Measurements from ENCODE around the gene MED13.
"Not testable (repeated sequence)": the region's sequence is repeated elsewhere in the genome, so short reads cannot be mapped to it uniquely, and the experiment has no call there.

Gene MED13

DNA sequence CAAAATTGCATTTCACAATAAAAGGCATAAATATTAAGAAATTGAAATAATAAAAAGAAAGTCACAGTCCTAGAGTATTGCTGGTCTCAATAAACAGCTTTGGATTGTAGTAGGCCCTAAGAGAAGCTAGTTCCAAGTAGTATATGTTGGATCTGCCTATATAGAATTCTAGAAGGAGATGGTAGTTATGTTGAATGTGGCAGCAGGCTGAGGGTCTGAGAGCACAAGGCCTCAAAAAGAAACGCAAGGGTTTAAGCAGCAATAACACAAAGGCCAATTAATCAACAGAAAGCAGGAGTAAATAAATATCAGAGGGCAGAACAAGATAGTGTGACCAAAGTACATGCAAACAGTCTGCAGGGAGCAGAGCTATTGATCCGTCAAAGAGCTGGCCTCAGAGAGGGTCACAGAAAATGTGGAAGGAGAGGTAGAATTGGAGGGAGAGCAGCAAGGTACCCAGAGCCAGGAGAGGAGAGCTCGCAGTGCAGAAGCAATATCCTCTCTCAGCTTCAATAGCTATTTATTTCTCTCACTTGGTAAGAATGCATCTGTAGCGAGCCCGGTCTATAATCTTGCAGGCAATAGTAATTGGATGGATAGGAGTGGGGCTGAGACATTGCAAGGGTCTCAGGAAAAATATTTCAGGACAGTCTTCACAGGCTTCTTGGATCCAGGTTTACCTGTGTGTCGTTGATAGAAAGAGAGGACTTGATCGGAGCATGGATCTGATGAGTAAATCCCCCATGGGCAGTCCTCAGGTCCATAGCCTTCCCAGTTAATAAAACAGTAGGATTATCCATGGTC is 25.1 kb upstream of the MED13 start:
- no peak for DNase-seq

DNA sequence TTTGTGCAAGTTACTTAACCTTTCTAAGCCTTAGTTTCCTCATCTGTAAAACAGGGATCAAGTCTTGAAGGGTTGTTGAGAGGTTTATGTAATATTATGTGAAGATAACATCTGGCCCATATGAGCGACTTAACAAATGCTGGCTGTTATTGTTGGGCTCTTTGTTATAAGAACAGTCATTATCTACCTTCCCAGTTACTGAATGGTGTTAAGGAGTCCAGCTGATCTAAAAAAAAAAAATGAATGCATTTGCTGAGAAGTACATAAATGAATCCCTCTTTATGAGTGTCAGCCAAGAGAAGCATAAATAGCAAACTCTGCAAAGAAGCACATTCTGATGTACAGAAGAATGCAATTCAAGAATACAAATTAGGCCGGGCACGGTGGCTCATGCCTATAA is 24.3 kb upstream of the MED13 start:
- DNase-seq: no peak

DNA sequence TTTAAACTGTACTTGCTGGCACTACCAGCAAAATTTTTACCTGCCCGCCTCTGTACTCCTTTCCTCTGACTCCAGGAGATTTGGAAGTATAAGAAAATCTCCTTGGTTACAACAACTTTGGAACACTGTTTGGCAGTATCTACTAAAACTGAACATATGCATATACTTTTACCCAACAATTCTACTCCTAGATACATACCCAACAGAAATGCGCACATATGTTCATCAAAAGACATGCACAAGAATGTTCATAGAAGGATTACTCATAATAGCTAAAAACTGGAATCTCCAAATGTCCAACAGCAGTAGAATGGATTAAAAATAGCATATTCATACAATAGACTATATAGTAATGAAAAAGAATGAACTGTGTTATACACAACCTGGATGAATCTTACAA is 21.7 kb upstream of the MED13 start:
- DNase-seq: no peak

DNA sequence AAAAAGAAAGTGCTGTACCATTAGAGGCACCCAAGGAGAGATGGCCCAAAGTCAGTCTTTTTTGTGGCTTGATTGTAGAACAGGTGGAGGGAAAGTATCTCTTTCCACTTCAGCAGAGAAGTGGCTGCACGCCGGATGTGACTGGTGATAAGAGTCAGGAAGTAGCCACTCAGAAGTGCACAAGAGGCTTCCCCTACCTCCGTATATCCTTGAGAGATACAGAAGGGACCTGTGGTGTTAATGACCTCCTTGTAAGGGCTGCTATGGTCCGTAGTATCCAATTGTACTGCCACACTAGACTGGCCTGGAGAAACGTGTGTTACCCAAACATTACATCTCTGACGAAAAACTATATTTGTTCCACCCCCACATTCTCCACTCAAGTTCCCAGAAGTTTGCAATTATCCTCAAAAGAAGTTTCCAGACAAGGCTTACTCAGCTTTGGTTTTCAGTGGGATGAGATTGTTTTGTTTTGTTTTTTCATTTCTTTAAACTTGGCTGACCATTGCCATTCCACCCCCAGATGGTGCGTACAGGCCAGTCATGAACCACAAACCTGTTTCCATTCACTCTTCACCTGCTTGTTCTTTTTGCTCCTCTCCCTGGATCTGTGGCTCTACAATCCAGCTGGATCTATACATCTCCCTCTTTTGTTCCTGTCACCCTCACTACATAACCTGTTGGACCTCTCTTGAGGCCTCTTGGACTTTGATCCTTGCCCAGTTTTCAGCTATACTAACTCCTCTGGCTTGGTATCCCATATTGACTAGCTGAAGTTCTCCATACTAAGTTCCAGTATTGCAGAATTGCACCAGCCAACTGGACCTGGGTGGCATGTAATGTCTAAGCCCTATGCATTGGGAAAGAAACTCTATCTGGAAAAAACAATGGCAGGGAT is 20.7 kb upstream of the MED13 start:
- DNase-seq: no peak

DNA sequence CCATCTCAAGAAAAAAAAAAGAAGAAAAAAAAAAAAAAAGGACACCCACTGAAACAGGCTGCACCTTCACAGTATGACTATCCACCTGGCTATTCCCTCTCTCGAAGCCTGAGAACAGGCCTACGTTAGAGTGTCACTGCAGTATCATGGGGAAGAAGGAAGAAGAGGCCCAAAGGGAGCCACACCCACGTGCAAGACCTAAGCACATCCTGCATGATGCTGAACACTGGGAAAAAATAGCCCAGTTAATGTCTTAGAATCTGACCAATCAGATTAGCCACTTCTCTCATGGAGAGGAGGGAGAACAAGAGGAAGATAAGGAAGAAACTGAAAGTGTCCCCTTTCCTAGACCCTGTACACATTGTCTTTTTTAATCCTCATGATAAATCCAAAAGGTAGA is 19.5 kb upstream of the MED13 start:
- no peak for DNase-seq

DNA sequence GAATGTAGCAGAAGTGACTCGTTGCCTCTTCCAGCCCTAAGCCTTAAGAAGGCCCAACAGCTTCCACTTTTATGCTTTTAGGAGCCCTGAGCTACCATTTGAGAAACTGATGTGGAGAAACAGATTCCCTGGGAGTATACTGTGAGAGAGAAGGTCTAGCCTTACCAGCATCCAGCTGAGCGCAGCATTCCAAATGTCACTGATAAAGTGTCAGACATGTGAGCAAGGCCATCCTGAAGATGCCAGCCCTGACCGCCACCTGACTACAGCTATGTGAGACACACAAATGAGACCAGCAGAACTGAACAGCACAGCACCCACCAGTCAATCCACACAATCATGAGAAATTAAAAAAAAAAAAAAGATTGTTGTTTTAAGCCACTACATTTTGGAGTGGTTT is 18.6 kb upstream of the MED13 start:
- DNase-seq: no peak

DNA sequence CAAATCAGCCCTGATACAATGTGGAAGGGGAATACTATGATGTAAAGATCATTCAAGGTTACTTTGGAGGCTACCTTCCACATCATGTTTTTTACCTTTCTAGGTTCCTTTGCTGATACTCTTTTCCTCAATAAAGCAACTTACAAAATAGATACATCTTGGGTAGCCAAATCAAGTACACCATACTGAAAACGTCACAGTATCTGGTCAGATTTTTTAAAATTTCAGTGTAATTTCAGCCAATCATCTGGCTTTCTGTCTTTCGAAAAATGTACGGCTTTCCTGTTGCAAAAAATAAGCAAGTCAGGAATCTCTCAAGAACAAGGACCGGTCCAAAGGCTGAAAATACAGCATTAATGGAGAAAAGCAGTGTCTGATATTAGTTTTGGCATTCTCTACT is 15.6 kb upstream of the MED13 start:
- DNase-seq: no peak

DNA sequence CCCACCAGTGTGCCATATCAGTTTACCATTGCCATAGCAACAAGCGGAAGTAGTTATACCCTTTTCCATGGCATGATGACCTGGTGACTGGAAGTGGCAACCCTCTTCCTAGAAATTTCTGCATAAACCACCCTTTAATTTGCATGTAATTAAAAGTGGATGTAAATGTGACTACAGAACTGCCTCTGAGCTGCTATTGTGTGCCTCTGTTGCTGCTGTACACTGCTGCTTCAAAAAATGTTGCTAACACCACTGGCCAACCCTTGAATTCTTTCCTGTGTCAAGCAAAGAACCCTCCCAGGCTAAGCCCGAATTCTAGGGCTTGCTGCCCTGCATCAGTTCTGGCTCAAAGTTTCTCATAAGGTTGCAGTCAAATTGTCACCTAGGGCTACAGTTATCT is 12.9 kb upstream of the MED13 start:
- no peak for DNase-seq

DNA sequence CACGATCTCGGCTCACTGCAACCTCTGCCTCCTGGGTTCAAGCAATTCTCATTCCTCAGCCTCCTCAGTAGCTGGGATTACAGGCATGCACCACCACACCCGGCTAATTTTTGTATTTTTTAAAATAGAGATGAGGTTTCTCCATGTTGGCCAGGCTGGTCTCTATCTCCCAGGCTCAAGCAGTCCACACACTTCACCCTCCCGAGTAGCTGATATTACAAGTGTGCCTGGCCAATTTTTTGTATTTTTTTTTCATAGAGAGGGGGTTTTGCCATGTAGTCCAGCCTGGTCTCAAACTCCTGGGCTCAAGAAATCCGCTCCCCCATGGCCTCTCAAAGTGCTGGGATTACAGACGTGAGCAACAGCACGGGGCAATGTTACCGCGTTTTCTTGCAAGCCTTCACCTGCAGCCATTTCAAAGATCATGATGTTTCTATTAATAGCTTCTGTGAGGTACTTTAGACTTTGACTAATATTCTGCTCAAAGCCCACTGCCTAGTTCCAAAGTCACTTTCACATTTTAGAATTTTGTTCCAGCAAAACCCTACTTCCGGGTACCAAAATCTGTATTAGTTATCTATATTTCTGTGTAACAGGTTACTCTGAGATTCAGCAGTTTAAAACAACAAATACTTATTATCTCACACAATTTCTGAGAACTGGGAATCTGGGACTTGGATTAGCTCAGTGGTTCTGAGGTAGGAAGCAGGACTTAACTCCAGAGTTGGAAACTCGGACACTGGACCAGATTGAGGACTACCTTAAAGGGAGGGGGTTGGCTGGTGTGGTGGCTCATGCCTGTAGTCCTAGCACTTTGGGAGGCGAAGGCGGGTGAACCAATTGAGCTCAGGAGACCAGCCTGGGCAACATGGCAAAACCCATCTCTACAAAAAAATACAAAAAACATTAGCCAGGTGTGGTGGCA is 12.0 kb upstream of the MED13 start:
- DNase-seq: no peak

DNA sequence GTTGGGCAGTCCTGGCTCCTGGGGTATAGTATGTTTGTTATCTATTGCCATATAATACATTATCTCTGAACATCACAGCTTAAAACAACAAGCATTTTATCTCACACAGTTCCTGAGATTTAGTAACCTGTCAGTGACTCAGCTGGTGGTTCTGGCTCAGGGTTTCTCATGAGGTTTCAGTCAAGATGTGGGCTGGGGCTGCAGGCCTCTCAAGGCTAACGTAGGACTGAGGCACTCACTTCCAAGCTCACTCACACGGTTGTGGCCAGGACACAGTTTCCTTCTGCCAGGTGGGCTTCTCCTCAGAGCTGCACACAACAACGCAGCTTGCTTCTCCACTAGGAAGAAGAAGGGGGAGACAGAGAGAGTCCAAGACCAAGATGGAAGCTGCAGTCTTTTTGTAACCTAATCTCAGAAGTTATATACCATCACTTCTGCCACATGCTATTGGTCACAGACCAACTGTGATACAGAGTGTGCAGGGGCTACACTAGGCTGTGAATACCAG is 10.3 kb upstream of the MED13 start:
- no peak for DNase-seq

DNA sequence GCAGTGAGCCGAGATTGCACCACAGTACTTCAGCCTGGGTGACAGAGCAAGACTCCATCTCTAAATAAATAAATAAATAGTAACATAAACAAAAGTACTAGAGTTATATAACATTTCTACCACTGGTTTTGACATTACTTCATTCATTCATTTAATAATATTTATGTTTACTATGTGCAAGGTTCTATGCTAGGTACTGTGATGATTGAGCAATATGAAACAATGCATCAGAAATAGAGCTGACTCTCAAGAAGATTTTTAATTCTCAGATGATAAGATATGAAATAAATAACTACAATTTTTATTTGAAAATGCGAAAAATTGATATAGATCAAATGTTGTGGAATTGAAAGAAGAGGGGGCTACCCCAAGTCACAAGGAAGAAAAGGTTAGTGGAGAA is 8.9 kb upstream of the MED13 start:
- no peak for DNase-seq

DNA sequence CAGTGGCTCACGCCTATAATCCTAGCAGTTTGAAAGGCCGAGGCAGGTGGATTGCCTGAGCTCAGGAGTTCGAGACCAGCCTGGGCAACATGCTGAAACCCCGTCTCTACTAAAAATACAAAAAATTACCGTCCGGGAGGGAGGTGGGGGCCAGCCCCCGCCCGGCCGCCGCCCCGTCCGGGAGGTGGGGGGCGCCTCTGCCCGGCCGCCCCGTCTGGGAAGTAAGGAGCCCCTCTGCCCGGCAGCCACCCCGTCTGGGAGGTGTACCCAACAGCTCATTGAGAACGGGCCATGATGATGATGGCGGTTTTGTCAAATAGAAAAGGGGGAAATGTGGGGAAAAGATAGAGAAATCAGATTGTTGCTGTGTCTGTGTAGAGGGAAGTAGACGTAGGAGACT is 7.8 kb upstream of the MED13 start:
- DNase-seq: not testable (repeated sequence)

DNA sequence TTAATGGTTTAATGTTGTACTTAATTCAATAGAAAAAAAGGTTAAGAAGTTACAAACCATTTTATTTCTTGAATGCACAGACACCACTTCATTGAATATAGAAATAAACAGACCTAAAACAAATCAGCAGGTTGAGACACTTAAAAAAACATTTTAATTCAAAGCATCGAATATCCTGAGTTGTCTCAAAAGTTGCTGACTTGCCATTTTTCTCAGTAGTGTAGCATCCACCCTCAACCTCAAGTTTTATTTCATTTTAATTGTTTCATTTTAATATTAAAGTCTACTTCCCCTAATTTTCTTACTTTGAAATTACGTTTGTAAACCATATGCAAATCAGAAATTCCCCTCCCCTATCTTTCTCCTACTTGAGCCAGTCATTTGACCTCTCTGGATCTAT is 5.8 kb upstream of the MED13 start:
- DNase-seq: no peak

DNA sequence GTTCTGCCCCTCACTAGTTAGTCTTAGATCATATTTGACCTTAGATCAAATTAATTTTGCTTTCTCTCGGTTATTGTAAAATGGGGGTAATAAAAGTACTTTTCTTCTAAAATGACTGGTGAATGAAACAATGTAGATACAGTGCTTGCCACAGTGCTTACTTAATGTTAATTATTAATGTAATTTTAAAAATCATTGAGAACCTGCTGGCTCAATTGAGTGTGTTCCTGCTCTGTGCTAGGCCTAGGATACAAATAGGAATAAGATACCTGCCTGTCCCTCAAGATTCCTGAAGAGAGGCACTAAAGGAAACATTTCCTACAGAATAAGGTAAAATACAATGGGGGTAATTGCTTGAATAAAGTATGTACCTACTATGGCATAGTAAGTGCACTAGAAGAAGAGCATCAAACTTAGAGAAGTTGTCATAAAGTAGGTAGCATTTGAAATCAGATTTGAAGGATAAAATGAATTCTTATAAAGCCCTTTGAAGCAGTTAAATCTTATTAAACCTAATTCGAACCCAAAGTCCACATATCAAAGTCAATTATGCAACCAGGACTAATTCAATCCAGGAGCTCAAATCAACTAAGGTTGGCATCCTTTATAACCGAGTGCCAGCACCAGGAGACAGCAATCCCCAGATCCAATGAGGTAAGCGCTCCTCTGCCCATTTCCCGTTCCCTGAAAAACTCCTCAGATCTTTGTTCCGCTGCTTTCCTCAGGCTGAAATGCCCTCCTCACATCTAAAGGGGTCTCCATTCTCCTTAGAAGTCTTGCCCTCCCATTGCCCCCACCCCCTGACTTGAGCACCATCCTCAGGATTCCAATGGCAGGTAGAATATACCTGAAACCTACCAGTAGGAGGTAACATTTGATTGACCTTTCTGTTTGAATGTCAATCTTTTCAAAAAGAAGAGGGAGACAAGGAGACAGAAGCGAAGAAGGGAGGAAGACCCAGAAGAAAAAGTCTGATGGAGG is 2.4 kb upstream of the MED13 start:
- DNase-seq: no peak

DNA sequence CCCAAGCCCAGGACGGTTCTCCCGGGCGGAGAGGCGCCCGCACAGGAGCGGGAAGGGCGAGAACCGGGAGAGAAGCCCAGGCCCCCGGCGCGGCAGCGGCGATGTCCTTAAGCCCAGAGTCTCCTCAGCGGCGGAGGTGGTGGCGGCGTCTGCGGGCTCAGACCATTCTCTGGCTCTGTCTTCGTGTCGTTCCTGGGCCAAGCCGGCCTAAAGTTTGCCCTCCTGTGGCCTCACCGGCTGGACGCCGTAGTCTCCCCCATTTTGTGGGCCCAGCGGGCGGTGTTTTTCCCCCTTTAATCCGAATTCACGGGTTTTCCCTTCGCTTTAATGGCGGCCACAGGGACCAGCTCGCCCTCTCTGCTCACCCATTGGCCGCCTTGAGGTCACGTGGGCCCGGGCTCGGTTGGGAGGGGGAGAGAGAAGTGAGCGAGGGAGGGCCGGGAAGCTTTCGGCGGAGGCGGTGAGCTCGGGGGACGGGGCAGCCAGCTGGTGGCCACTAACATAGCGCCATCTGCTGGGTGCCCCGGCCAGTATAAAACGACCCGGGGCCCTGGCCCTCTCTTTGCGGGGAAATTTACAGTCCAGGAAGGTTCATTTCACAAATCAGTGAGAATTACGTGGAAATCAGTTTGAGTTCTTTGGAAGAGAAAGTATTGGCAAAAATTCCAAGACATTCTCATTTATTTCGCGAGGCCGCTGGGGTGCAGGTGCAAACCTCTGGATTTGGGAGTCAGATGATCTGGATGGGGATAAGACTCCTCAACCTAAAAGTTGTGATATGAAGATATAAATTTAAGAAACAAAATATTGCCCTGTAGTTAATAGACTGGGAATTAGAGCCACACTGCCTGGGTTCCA is 762 bp upstream of the MED13 start:
- peak; percentile 97 for DNase-seq

DNA sequence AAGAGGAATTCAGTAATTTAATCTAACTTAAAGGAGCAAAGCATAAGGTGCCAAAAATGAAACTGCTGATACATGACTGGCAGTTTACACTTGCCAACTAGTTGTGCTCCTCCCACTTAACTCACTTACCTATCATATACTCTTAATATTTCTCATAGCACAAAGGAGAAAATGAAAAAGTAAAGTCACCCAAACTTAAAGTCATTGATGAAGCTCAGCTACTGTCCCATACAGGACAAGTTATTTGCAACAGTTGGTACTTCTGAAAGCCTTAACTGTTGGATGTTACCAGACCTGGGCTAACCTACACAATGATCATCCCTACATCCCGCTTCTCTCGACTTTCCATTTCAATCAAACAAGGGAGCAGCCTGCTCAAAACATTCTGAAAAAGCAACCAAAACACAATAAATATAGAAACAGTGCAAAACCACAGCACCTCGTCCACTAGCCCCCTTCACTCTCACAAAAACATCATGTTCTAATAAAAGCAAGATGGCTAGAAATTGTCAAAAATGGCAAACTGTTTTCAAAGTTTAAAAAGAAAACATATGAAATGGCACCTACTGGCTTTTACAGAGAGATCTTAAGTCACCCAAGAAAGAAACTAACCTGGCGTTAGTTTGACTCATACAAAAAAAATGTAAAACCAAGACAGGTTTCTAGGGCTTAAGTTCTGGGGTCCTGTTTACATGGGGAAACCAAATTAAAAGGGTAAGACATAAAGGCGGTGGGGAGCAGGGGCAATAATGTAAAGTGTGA is 868 bp downstream of the MED13 start:
- DNase-seq: peak; percentile 77

DNA sequence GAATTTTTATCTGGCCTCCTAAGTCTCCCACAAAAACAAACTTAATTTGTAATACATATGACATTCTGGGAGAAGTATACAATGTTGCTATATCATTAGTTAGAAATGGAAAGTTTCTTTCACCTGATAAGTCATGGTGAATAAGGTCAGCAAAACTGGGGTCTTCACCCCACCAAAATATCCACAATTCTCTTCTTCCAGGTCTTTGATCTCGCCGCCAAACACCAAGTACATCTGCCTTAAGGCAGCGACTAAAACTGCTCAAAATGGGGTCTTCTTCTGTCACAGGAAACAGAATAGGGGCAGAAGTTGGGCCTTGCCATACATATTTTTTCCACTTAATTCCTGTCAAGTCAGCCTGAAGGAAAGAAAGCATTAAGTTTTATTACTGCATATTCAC is 2.1 kb downstream of the MED13 start:
- no peak for DNase-seq

DNA sequence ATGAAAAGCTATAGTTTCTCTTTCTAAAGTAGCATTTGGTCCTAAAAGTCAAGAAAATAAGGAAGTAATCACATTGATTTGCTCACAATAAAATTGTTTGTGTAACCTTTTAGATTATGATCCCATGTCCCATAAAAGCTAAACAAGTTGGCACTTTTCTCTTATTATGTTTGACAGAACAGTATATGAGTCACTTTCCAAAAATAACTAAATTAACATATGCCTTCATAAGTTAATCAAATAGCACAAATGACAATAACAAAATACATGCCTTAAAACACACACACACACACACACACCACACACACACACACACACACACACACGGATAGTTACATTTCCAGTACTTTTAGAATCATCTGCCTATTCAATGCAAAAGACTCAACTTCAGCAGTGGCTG is 2.8 kb downstream of the MED13 start:
- DNase-seq: no peak

DNA sequence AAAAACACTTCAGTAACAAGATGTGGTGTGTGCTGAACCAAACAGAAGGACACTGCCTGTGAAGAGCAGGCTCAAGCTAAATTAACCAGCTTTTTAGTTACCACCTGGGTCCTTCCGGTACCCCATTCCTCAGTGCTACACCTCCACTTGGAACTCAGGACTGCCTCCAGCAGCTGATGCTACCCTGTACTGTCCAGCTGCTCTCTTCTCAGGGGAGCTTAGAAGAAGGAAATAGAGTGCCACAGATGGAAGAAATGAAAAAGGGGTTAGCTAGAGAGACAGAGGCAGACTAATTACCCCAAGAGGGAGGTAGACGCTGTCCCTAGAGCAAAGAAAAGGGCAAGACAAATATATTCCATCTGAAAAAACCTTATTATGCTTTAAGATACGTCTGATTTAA is 5.7 kb downstream of the MED13 start:
- DNase-seq: no peak

DNA sequence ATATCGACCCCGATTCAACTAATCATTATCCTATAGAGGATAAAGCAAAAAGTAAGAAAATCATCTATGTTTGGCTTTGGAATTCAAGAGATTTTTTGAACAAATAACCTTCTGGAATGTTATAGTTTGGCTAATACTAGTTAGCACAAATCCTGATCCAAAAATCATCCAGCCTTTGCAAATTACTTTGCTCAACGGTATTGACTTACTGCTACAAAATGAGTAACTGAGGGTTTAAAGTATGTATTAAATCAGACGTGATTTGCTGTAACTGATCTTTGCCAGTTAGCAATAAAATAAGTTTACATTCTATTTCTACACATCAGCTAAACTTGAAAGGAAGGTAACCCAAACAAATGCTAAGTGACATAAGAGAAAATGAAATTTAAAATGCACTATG is 6.5 kb downstream of the MED13 start:
- DNase-seq: no peak

All from hematopoietic multipotent progenitor cell treated with erythropoietin and hydrocortisone succinate and interleukin-3 and kit ligand, for 8 days (in vitro differentiated cells).